ENCODE results near the gene SERPING1.

Gene SERPING1

DNA sequence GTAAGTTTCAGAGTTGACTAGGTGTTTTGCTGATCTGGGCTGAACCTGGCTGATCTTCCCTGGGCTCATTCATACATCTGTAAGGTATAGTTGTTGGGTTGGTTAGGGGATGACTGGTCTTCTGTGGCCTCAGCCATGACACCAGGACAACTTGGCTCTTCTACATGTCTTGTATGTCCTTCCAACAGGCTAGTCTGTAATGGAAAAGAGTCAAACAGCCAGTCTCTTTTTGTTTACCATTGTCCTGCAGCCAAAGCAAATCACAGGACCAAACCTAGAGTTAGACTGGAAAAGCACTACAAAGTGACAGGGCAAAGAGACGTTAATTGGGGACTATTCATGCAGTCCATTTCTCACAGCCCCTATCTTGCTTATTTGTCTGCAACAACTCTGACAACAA is 17.8 kb downstream of the SERPING1 start:
- no peak overlapping the region for H3K9ac ChIP-seq (ENCODE audit: low read length)
- no peaks in the 10 kb centered on the region for H3K9me2 ChIP-seq (replicated peaks; ENCODE audit: insufficient read depth, low read length)
- H3K4me2 ChIP-seq (ENCODE audit: low read depth, low read length): no peak overlapping the region
- H3K4me1 ChIP-seq (ENCODE audit: low read length): no peaks in the 10 kb centered on the region
- TF ChIP-seq EZH2 (optimal IDR thresholded peaks at IDR 0.05; ENCODE audit: low read depth, low read length): no peak
- no peak for TF ChIP-seq EZH2phosphoT487 (IDR thresholded peaks at IDR 0.05; ENCODE audit: low read length)
- TF ChIP-seq CTCF (IDR thresholded peaks at IDR 0.05; ENCODE audit: low read length): no peak
- H3K27ac ChIP-seq (ENCODE audit: low read length): no peak overlapping the region
- no peaks in the 10 kb centered on the region for H3K27me3 ChIP-seq (replicated peaks; ENCODE audit: insufficient read depth, low read length)
- no peak overlapping the region for H2AFZ ChIP-seq (ENCODE audit: low read length)
- no peak for DNase-seq
- H3F3A ChIP-seq (ENCODE audit: insufficient read depth, low read length): no peaks in the 10 kb centered on the region
- H3K4me3 ChIP-seq (ENCODE audit: low read length): no peak overlapping the region
- no peaks in the 10 kb centered on the region for H3K36me3 ChIP-seq (replicated peaks; ENCODE audit: insufficient read depth, low read length)
- H3K9me3 ChIP-seq (replicated peaks; ENCODE audit: insufficient read depth, low read length): no peaks in the 10 kb centered on the region
- H3K79me2 ChIP-seq (ENCODE audit: low read length): no peaks in the 10 kb centered on the region
- no peaks in the 10 kb centered on the region for H4K20me1 ChIP-seq (ENCODE audit: insufficient read depth, low read length)

DNA sequence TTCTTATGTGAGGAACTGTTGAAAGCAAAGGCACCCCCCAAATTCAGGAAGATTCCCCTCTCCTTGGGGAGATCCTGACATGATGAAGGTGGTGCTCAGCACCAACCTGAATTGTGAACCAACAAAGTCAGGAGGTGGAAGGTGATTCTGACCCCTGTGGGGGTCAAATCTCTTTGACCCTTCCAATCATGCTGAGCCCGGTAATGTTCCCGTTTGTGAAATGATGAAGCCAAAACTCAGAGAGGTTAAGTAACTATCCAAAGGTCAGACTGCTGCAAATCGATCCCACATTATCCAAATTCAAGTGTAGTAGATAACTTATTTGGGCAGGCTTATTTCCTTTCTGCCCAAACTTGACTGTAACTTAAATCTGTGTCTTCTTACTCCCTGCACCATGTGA is 19.1 kb downstream of the SERPING1 start:
- Histone ChIP-seq H3K27me3 (replicated peaks; ENCODE audit: insufficient read depth, low read length) (no peaks in the 10 kb centered on the region), H3K79me2 (ENCODE audit: low read length) (no peaks in the 10 kb centered on the region), H3K9me2 (replicated peaks; ENCODE audit: insufficient read depth, low read length) (no peaks in the 10 kb centered on the region), H3K4me3 (ENCODE audit: low read length) (no peak overlapping the region), H2AFZ (ENCODE audit: low read length) (no peak overlapping the region), H3K36me3 (replicated peaks; ENCODE audit: insufficient read depth, low read length) (no peaks in the 10 kb centered on the region), H3K9ac (ENCODE audit: low read length) (no peak overlapping the region), H3F3A (ENCODE audit: insufficient read depth, low read length) (no peaks in the 10 kb centered on the region), H3K4me2 (ENCODE audit: low read depth, low read length) (no peak overlapping the region), H4K20me1 (ENCODE audit: insufficient read depth, low read length) (no peaks in the 10 kb centered on the region), H3K4me1 (ENCODE audit: low read length) (no peaks in the 10 kb centered on the region), H3K27ac (ENCODE audit: low read length) (no peak overlapping the region), H3K9me3 (replicated peaks; ENCODE audit: insufficient read depth, low read length) (no peaks in the 10 kb centered on the region)
- TF ChIP-seq EZH2phosphoT487 (IDR thresholded peaks at IDR 0.05; ENCODE audit: low read length) (no peak), EZH2 (optimal IDR thresholded peaks at IDR 0.05; ENCODE audit: low read depth, low read length) (no peak), CTCF (IDR thresholded peaks at IDR 0.05; ENCODE audit: low read length) (no peak)
- DNase-seq: no peak

- Histone ChIP-seq H3K9me3 (replicated peaks; ENCODE audit: insufficient read depth, low read length) (no peaks in the 10 kb centered on the region), H3K9ac (ENCODE audit: low read length) (no peak overlapping the region), H3K79me2 (ENCODE audit: low read length) (no peaks in the 10 kb centered on the region), H4K20me1 (ENCODE audit: insufficient read depth, low read length) (no peaks in the 10 kb centered on the region), H3K27ac (ENCODE audit: low read length) (no peak overlapping the region), H3K4me3 (ENCODE audit: low read length) (no peak overlapping the region), H3K27me3 (replicated peaks; ENCODE audit: insufficient read depth, low read length) (no peaks in the 10 kb centered on the region), H3K9me2 (replicated peaks; ENCODE audit: insufficient read depth, low read length) (no peaks in the 10 kb centered on the region), H3K4me1 (ENCODE audit: low read length) (no peaks in the 10 kb centered on the region), H3F3A (ENCODE audit: insufficient read depth, low read length) (no peaks in the 10 kb centered on the region), H3K4me2 (ENCODE audit: low read depth, low read length) (no peak overlapping the region), H2AFZ (ENCODE audit: low read length) (no peak overlapping the region), H3K36me3 (replicated peaks; ENCODE audit: insufficient read depth, low read length) (no peaks in the 10 kb centered on the region)
- no peak for DNase-seq
- TF ChIP-seq CTCF (IDR thresholded peaks at IDR 0.05; ENCODE audit: low read length) (no peak), EZH2 (optimal IDR thresholded peaks at IDR 0.05; ENCODE audit: low read depth, low read length) (no peak), EZH2phosphoT487 (IDR thresholded peaks at IDR 0.05; ENCODE audit: low read length) (no peak)
Observed at GRCh38 chr11:57618438-57618837, 21.0 kb downstream of the SERPING1 start.

Data from MM.1S (cell line).